Sigmoid colon (tissue), 7 donors: ENCODE data around the gene PHACTR3. TPM values are rescaled to one million over a fixed set of nuclear protein-coding genes. Genes with fewer than 3 reads are reported as not detected.

Experiments
- DNase-seq: peaks from one replicate; pipeline ENCODE4 v3.0.0-alpha.2; 2019
- H3K27ac ChIP-seq, 4 donors: fragments of 200-600 bp; sonication (generic); one replicate each; pipeline ENCODE4 v1.5.1; 2016 to 2019; ENCODE audit warnings: mild to moderate bottlenecking in 1 of 4
- H3K27me3 ChIP-seq, 3 donors: fragments of 200-600 bp; sonication (generic); one replicate each; pipeline ENCODE4 v1.5.1; 2019; ENCODE audit warnings: mild to moderate bottlenecking in 1 of 3
- H3K36me3 ChIP-seq, 4 donors: fragments of 200-600 bp; sonication (generic); one replicate each; pipeline ENCODE4 v1.5.1; 2016 to 2019
- H3K4me1 ChIP-seq, 4 donors: fragments of 200-600 bp; sonication (generic); one replicate each; pipeline ENCODE4 v1.5.1; 2017 to 2019
- H3K4me3 ChIP-seq, 4 donors: fragments of 200-600 bp; sonication (generic); one replicate each; pipeline ENCODE4 v1.5.1; 2017 to 2019; ENCODE audit warnings: mild to moderate bottlenecking in 2 of 4, moderate library complexity in 1 of 4
- H3K9me3 ChIP-seq, 4 donors: fragments of 200-600 bp in 3 of 4; sonication (generic) in 3 of 4; one replicate each; pipeline versions ENCODE4 v1.5.1 to v1.6.1; 2013 to 2019
- CTCF ChIP-seq, 4 experiments: fragments of 450-650 bp in 3 of 4; fragments of 200-600 bp in 1 of 4; IDR thresholded peaks; one replicate each; pipeline ENCODE4 v1.5.1; 2016 to 2019; ENCODE audit warnings: antibody characterized with exemption in 4 of 4, mild to moderate bottlenecking in 3 of 4, moderate library complexity in 2 of 4
- EP300 ChIP-seq, 4 donors: sonication (generic); formaldehyde crosslinking; IDR thresholded peaks; one replicate each; pipeline ENCODE4 v1.6.1; 2017; ENCODE audit warnings: antibody characterized with exemption in 4 of 4
- POLR2A ChIP-seq, 2 donors: fragments of 450-650 bp; IDR thresholded peaks; one replicate each; pipeline ENCODE4 v1.6.1; 2016; ENCODE audit warnings: antibody characterized with exemption in 2 of 2, mild to moderate bottlenecking in 2 of 2, moderate library complexity in 2 of 2
- POLR2AphosphoS5 ChIP-seq, 4 donors: sonication (generic); formaldehyde crosslinking; IDR thresholded peaks; one replicate each; pipeline ENCODE4 v1.6.1; 2017; ENCODE audit warnings: antibody characterized with exemption in 4 of 4
- WGBS, 2 donors: extraction: QIAGEN DNeasy Blood & Tissue Kit; methylation state at CpG; one replicate each; pipeline ENCODE4 v1.1.7; 2013; 5-methylcytosine and 5-hydroxymethylcytosine counted together
- intact Hi-C: fragments of 100-400 bp; cut with DNase I; formaldehyde crosslinking; loops from one replicate; pipeline ENCODE4 v1.15.1; 2023
- polyA plus RNA-seq, 3 donors: library from polyadenylated mRNA; stranded (reverse); fragments of 200-250 nt; gene quantifications; one replicate each; pipeline ENCODE4 v1.2.3, GENCODE V29; 2013
- total RNA-seq, 4 donors: library from RNA; depleted of rRNA; stranded (reverse); fragments of >200 nt; gene quantifications; one replicate each; pipeline ENCODE4 v1.1.0, GENCODE V29; 2016
- donor health status: healthy with polysubstance abuse.
- donor health status: Bipolar disorder and iron deficiency.
- donor health status: healthy.

Gene PHACTR3
- total and polyA plus RNA-seq, 7 donors, result under 0.01 to 1.5 (median 0.81) TPM

GRCh38 chr20:59589086-59589684 is 15.2 kb upstream of the PHACTR3 start:
- 87% methylated on average over 24 of the region's 24 CpGs for WGBS, 2 donors
- no peaks in the 10 kb centered on the region for H3K36me3 ChIP-seq
- no peak for TF ChIP-seq EP300 (IDR thresholded peaks at IDR 0.05)
- TF ChIP-seq POLR2A (IDR thresholded peaks at IDR 0.05), result no peak
- TF ChIP-seq POLR2AphosphoS5 (IDR thresholded peaks at IDR 0.05), result no peak
- no peak overlapping the region for H3K27ac ChIP-seq
- peak overlapping the region in 2 of 4 donors; percentile 18 to 25 for H3K4me3 ChIP-seq
- no peaks in the 10 kb centered on the region for H3K4me1 ChIP-seq
- no peaks in the 10 kb centered on the region for H3K27me3 ChIP-seq
- H3K9me3 ChIP-seq, result peaks cover 0 to 3% (median 1%) of the 10 kb centered on the region in 4 donors
- intact Hi-C loops, result no loop called here
- DNase-seq, result no peak

- no peak overlapping the region for H3K27ac ChIP-seq
- no peaks in the 10 kb centered on the region for H3K36me3 ChIP-seq
- no peaks in the 10 kb centered on the region for H3K4me1 ChIP-seq
- intact Hi-C loops, result no loop called here
- H3K27me3 ChIP-seq, result no peaks in the 10 kb centered on the region
- no peak for DNase-seq
- no peak overlapping the region for H3K4me3 ChIP-seq
- peaks cover 0 to 3% (median 1%) of the 10 kb centered on the region in 4 donors for H3K9me3 ChIP-seq
- TF ChIP-seq EP300 (IDR thresholded peaks at IDR 0.05), result no peak
- no peak for TF ChIP-seq CTCF (IDR thresholded peaks at IDR 0.05)
- TF ChIP-seq POLR2A (IDR thresholded peaks at IDR 0.05), result no peak
- no peak for TF ChIP-seq POLR2AphosphoS5 (IDR thresholded peaks at IDR 0.05)
- WGBS, 2 donors, result 88 to 90% methylated on average over 12 of the region's 12 CpGs
Measured at GRCh38 chr20:59591061-59591460, 13.3 kb upstream of the PHACTR3 start.

- Histone ChIP-seq H3K27me3 (peaks cover 0 to 31% (median 0%) of the 10 kb centered on the region in 3 donors), H3K4me3 (no peak overlapping the region), H3K27ac (no peak overlapping the region), H3K4me1 (no peaks in the 10 kb centered on the region), H3K36me3 (no peaks in the 10 kb centered on the region), H3K9me3 (no peaks in the 10 kb centered on the region)
- DNase-seq, result no peak
- intact Hi-C loops, result no loop called here
- 67 to 74% methylated on average over 5 of the region's 5 CpGs for WGBS, 2 donors
- no peak for TF ChIP-seq EP300 (IDR thresholded peaks at IDR 0.05)
Measured at GRCh38 chr20:59596690-59597089, 7.7 kb upstream of the PHACTR3 start.

GRCh38 chr20:59597240-59597639 is 7.1 kb upstream of the PHACTR3 start:
- Histone ChIP-seq H3K27me3 (peaks cover 0 to 33% (median 0%) of the 10 kb centered on the region in 3 donors), H3K36me3 (no peaks in the 10 kb centered on the region), H3K4me3 (no peak overlapping the region), H3K4me1 (no peaks in the 10 kb centered on the region), H3K27ac (no peak overlapping the region), H3K9me3 (no peaks in the 10 kb centered on the region)
- TF ChIP-seq CTCF (IDR thresholded peaks at IDR 0.05) (no peak), POLR2AphosphoS5 (IDR thresholded peaks at IDR 0.05) (no peak), EP300 (IDR thresholded peaks at IDR 0.05) (no peak), POLR2A (IDR thresholded peaks at IDR 0.05) (no peak)
- intact Hi-C loops, result no loop called here
- no peak for DNase-seq
- WGBS, 2 donors, result 45 to 74% methylated on average over 1 of the region's 1 CpG

DNA sequence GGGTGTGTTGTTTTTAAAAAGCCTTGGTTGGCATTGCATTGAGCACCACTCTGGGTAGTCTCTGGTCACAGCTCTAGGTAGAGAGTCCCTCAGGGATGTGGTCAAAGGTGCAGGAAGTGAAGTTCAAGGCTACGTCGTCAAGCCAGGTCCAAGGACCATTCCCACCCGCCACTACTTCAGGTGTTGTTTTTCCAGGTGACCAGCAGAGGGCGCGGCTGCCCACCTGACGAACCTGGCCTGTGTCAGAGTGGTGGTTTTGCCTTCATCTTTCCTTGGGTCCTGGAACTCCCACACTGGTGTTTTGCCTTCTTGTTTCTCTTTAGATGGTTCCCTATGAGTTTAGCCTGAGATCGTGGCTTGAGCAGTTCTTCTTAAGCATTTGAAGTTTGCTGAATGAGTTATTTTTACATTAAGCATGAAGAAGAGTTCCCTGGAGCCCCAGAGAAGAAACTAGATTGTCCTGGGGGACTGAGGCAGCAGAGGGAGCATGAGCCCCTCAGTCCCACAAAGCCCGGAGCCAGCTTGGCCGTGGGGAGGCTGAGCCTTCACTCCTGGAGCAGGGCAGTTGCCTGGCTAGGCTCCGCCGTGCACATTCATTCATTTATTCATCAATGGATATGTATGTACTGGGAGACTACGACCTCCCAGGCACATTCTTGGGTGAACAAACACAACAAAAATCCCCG is 5.6 kb upstream of the PHACTR3 start:
- Histone ChIP-seq H3K27ac (no peak overlapping the region), H3K36me3 (no peaks in the 10 kb centered on the region), H3K9me3 (no peaks in the 10 kb centered on the region), H3K4me1 (no peaks in the 10 kb centered on the region), H3K4me3 (no peak overlapping the region), H3K27me3 (peaks cover 3 to 48% (median 12%) of the 10 kb centered on the region in 3 donors)
- TF ChIP-seq POLR2AphosphoS5 (IDR thresholded peaks at IDR 0.05), result no peak
- TF ChIP-seq CTCF (IDR thresholded peaks at IDR 0.05), result peak; percentile 18 to 66 (median 46)
- TF ChIP-seq POLR2A (IDR thresholded peaks at IDR 0.05), result no peak
- TF ChIP-seq EP300 (IDR thresholded peaks at IDR 0.05), result no peak
- 25 to 31% methylated on average over 13 of the region's 13 CpGs for WGBS, 2 donors
- intact Hi-C loops, result loop anchor here (2.0 kb wide), 1 partner anchor 152 kb away; no protein-coding TSS in a partner anchor
- DNase-seq, result no peak
